ENCODE measurements around the gene HTR1B.

DNA sequence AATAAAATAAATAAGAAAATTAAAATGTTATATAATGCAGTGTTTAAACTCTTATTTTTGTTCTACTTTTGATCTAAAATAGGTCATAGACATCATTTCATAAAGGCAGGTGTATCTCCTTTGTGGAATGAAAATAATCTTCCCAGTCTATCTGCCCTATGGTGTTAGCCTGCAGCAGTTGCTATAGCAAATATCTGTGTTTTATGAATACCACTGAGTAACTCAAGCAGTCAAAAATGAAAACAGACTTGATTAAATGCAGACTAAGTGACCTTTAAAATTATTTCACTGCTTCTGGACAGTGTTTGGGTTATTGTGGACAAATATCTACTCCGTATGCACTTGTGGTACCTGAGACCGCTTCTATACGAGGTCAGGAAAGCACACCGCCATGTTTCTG lies 11.8 kb downstream of the HTR1B start:
- TF ChIP-seq EP300 (IDR thresholded peaks at IDR 0.05; ENCODE audit: borderline replicate concordance) (no peak), YY1 (IDR thresholded peaks at IDR 0.05; ENCODE audit: low read depth) (no peak), CREB1 (IDR thresholded peaks at IDR 0.05; ENCODE audit: low read depth) (no peak), TAF1 (IDR thresholded peaks at IDR 0.05; ENCODE audit: low read depth) (no peak), ZBTB7A (IDR thresholded peaks at IDR 0.05; ENCODE audit: low read depth) (no peak), FOXM1 (IDR thresholded peaks at IDR 0.05; ENCODE audit: borderline replicate concordance, low read depth) (no peak)
- TF ChIP-seq, protein P1, sequence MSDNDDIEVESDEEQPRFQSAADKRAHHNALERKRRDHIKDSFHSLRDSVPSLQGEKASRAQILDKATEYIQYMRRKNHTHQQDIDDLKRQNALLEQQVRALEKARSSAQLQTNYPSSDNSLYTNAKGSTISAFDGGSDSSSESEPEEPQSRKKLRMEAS (IDR thresholded peaks at IDR 0.05) = no peak
- TF ChIP-seq, protein P2, sequence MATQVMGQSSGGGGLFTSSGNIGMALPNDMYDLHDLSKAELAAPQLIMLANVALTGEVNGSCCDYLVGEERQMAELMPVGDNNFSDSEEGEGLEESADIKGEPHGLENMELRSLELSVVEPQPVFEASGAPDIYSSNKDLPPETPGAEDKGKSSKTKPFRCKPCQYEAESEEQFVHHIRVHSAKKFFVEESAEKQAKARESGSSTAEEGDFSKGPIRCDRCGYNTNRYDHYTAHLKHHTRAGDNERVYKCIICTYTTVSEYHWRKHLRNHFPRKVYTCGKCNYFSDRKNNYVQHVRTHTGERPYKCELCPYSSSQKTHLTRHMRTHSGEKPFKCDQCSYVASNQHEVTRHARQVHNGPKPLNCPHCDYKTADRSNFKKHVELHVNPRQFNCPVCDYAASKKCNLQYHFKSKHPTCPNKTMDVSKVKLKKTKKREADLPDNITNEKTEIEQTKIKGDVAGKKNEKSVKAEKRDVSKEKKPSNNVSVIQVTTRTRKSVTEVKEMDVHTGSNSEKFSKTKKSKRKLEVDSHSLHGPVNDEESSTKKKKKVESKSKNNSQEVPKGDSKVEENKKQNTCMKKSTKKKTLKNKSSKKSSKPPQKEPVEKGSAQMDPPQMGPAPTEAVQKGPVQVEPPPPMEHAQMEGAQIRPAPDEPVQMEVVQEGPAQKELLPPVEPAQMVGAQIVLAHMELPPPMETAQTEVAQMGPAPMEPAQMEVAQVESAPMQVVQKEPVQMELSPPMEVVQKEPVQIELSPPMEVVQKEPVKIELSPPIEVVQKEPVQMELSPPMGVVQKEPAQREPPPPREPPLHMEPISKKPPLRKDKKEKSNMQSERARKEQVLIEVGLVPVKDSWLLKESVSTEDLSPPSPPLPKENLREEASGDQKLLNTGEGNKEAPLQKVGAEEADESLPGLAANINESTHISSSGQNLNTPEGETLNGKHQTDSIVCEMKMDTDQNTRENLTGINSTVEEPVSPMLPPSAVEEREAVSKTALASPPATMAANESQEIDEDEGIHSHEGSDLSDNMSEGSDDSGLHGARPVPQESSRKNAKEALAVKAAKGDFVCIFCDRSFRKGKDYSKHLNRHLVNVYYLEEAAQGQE (IDR thresholded peaks at IDR 0.05; ENCODE audit: low read depth) = no peak
